Measurements from ENCODE around the gene PAX2. TPM values are rescaled to one million over a fixed set of nuclear protein-coding genes. Genes with fewer than 3 reads are reported as not detected.

PAX2 gene
- total RNA-seq, 1 donor from 2014 or later, result not detected

GRCh38 chr10:100739517-100740368 lies 5.6 kb upstream of the PAX2 start:
- Histone ChIP-seq H3K27ac (no peak overlapping the region), H3K4me3 (no peak overlapping the region), H3K27me3 (peaks cover 98% of the 10 kb centered on the region), H3K36me3 (no peaks in the 10 kb centered on the region), H3K9me3 (no peaks in the 10 kb centered on the region), H3K4me1 (peaks cover 10% of the 10 kb centered on the region)
- TF ChIP-seq CTCF (IDR thresholded peaks at IDR 0.05), result no peak
- intact Hi-C loops (cut with DNase I), result no loop called here
- peak; percentile 10 for ATAC-seq
- peak; percentile 64 for DNase-seq

DNA sequence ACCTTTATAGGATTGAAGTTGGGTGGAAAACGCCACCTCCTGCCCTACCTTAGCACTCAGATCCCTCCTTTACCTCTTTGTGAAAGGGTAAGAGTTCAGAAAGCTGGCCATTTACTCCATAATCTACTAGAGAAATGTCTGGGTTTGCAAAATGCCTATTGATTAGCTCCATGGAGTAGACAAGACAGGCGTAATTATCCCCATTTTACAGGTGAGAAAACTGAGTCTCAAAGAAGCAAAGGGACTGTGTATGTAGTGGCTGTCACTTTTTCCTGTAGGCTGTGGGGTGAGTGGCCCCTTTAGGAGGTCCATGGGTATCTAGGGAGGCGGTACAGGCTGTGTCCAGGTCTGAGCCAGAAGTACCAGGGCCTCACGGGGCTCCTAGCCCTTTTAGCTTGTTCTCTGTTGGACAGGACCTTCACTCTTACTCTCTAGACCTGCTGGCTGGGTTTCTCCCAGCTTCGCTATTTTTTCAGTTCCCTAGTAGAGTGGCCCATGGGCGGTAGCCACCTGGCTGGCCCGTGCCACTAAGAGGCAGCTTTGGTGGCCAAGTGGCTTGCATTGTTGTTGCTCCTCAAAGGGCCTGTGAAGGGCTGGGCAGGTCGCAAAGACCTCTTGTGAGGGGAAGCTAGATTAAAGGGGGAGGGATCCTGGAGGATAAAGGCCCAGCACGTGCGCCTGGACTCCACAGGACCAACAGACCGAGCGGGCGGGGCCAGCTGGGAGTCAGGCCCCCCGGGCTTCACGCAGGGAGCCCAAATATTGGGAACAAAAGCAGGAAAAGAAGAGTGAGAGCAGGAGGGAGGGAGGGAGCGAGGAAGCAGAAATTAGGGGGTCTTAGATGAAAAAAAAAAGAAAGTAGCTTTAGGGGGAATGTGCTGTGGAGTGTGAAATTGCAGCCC lies 4.7 kb upstream of the PAX2 start:
- H3K27ac ChIP-seq, result no peak overlapping the region
- no peak for DNase-seq
- no peak for TF ChIP-seq CTCF (IDR thresholded peaks at IDR 0.05)
- H3K4me3 ChIP-seq, result no peak overlapping the region
- no peaks in the 10 kb centered on the region for H3K9me3 ChIP-seq
- no peaks in the 10 kb centered on the region for H3K36me3 ChIP-seq
- no peak for ATAC-seq
- H3K27me3 ChIP-seq, result peaks cover 98% of the 10 kb centered on the region
- H3K4me1 ChIP-seq, result peaks cover 19% of the 10 kb centered on the region
- intact Hi-C loops (cut with DNase I), result no loop called here

GRCh38 chr10:100741378-100742075 lies 3.9 kb upstream of the PAX2 start:
- Histone ChIP-seq H3K9me3 (no peaks in the 10 kb centered on the region), H3K36me3 (no peaks in the 10 kb centered on the region), H3K4me3 (no peak overlapping the region), H3K4me1 (peaks cover 24% of the 10 kb centered on the region), H3K27ac (no peak overlapping the region), H3K27me3 (peaks cover 98% of the 10 kb centered on the region)
- DNase-seq (no peak), ATAC-seq (no peak)
- TF ChIP-seq CTCF (IDR thresholded peaks at IDR 0.05), result no peak
- intact Hi-C loops (cut with DNase I), result no loop called here

DNA sequence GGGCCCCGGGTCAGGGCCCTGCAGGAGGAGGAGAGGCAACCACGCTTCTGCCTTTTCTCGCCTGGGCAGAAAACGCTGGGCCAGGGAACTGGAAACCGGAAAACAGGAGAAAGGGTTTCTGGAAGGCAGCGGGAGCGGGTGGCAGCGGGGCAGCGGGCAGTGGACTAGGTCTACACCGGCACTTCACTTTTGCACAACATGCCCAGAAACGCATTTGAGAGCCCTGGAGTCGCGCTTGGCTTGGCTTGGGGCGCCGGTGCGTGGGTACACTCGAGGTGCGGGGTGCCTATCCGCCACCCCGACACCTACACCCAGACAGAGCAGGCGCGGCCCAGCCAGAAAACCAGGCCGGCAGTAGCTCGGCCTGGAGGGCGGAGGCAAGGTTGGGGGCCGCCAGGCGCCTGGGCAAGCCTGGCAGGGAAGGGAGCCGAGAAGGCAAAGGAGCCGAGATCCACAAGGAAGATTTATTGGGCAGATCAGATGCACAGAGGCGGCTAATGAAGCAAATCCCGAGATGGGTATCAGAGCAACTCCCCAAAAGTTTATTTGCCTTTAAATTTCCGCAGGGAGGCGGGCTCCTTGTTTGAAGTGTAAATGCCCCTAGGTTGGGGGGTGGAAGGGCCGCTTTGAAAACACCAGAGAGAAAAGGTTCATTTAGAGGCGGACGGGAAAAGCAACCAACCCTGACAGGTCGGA lies 3.2 kb upstream of the PAX2 start:
- H3K36me3 ChIP-seq, result no peaks in the 10 kb centered on the region
- intact Hi-C loops (cut with DNase I), result no loop called here
- no peak for ATAC-seq
- no peak overlapping the region for H3K27ac ChIP-seq
- DNase-seq, result no peak
- H3K4me3 ChIP-seq, result no peak overlapping the region
- no peak for TF ChIP-seq CTCF (IDR thresholded peaks at IDR 0.05)
- no peaks in the 10 kb centered on the region for H3K9me3 ChIP-seq
- H3K4me1 ChIP-seq, result peaks cover 24% of the 10 kb centered on the region
- H3K27me3 ChIP-seq, result peaks cover 98% of the 10 kb centered on the region

DNA sequence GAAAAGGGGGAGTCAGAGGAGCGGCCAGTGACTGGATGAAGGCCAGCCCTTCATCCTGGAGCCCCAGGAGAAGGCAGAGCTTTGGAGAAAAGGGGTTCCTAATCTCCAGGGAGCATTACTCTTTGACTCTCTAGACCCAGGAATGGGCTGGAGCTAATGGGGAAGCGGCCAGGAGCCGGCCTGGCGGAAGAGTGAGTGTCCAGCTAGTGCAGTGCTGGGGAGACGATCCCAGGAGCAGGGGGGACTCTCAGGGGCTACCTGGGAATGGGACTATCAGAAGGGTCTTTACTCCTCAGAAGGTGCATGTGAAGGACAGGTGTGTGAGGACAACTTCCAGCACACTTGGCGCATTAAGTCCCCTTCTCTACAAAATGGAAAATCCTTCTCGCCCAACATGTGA lies 2.4 kb upstream of the PAX2 start:
- H3K9me3 ChIP-seq, result no peaks in the 10 kb centered on the region
- DNase-seq, result no peak
- H3K4me1 ChIP-seq, result peaks cover 28% of the 10 kb centered on the region
- peaks cover 98% of the 10 kb centered on the region for H3K27me3 ChIP-seq
- no peak for ATAC-seq
- TF ChIP-seq CTCF (IDR thresholded peaks at IDR 0.05), result no peak
- no peaks in the 10 kb centered on the region for H3K36me3 ChIP-seq
- no peak overlapping the region for H3K4me3 ChIP-seq
- H3K27ac ChIP-seq, result no peak overlapping the region
- intact Hi-C loops (cut with DNase I), result no loop called here
